ENCODE measurements around the gene XPO6. TPM values are rescaled to one million over a fixed set of nuclear protein-coding genes. Genes with fewer than 3 reads are reported as not detected.
"Not testable (repeated sequence)": the region's sequence is repeated elsewhere in the genome, so short reads cannot be mapped to it uniquely, and the experiment has no call there.

The XPO6 gene
- total RNA-seq, 3 donors from 2014 or later = 97.6 to 138 (median 114) TPM

DNA sequence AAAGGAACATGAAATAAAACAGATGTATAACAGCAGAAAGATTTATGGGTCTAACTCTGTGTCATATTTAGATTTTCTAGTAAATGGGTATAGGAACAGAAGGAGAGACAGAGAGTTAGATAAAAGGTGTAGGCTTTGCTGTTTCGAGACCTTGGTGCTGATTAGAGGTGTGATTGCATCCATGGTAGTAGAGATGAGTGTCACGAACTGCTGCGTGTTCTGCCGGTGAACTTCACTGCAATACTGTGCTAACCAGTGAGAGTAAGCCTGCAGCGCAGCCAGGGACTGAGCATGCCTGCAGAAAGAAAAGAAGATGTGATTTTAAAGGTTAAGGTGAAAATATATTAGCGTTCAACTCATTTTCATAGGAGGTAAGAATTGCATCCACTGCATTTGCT, 94.6 kb downstream of the XPO6 start:
- DNase-seq = peak in 1 of 3 donors; percentile 25
- peaks cover 9% of the 10 kb centered on the region for H3K4me1 ChIP-seq (ENCODE audit: low read depth)
- intact Hi-C loops (cut with DNase I, micrococcal nuclease) = no loop called here

DNA sequence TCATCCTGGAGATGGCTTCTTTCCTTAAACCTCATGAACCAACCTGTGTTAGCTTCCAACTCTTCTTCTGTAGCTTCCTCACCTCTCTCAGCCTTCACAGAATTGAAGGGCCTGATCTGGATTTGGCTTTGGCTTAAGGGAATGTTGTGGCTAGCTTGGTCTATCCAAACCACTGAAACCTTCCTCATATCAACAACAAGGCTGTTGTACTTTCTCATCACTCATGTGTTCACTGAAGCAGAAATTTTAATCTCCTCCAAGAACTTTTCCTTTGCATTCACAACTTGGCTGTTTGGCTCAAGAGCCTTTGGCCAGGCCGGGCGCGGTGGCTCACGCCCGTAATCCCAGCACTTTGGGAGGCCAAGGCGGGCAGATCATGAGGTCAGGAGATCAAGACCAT, 95.9 kb downstream of the XPO6 start:
- ATAC-seq; intact Hi-C loops (cut with DNase I, micrococcal nuclease); DNase-seq; H3K9me3 ChIP-seq; H3K4me1 ChIP-seq (ENCODE audit: low read depth); H3K36me3 ChIP-seq (ENCODE audit: low read depth); H3K4me3 ChIP-seq: not testable (repeated sequence)

More for the DNA sequence above, 94.6 kb downstream of the XPO6 start:
- Histone ChIP-seq H3K4me3 (no peak overlapping the region), H3K36me3 (ENCODE audit: low read depth) (no peaks in the 10 kb centered on the region), H3K9me3 (no peaks in the 10 kb centered on the region)
- ATAC-seq = peak; percentile 62
- TF ChIP-seq, protein P1, sequence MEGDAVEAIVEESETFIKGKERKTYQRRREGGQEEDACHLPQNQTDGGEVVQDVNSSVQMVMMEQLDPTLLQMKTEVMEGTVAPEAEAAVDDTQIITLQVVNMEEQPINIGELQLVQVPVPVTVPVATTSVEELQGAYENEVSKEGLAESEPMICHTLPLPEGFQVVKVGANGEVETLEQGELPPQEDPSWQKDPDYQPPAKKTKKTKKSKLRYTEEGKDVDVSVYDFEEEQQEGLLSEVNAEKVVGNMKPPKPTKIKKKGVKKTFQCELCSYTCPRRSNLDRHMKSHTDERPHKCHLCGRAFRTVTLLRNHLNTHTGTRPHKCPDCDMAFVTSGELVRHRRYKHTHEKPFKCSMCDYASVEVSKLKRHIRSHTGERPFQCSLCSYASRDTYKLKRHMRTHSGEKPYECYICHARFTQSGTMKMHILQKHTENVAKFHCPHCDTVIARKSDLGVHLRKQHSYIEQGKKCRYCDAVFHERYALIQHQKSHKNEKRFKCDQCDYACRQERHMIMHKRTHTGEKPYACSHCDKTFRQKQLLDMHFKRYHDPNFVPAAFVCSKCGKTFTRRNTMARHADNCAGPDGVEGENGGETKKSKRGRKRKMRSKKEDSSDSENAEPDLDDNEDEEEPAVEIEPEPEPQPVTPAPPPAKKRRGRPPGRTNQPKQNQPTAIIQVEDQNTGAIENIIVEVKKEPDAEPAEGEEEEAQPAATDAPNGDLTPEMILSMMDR (IDR thresholded peaks at IDR 0.05) = no peak

DNA sequence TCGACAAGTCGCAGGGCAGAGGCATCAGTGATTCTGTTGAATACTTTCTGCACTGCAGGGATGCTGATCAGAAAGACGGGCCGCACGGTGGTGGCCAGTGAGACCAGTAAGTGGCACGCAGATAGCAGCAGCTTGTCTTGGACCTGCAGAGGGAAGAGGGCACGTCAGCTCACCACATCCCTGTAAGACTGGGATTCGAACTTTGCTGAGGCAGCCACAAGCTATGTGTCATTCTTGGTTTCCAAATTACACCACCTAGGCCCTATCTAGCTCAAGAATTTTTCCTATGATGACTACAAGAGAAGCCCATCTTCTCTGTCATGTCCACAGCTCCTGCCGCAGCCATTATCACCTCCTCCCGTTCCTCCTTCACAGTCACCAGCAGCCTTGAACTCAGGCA, 98.9 kb downstream of the XPO6 start:
- DNase-seq (no peak), ATAC-seq (no peak)
- H3K9me3 ChIP-seq = no peaks in the 10 kb centered on the region
- H3K36me3 ChIP-seq (ENCODE audit: low read depth) = no peaks in the 10 kb centered on the region
- H3K4me1 ChIP-seq (ENCODE audit: low read depth) = peaks cover 9% of the 10 kb centered on the region
- H3K4me3 ChIP-seq = no peak overlapping the region
- TF ChIP-seq, protein P1 (IDR thresholded peaks at IDR 0.05) = no peak
- intact Hi-C loops (cut with DNase I, micrococcal nuclease) = no loop called here

DNA sequence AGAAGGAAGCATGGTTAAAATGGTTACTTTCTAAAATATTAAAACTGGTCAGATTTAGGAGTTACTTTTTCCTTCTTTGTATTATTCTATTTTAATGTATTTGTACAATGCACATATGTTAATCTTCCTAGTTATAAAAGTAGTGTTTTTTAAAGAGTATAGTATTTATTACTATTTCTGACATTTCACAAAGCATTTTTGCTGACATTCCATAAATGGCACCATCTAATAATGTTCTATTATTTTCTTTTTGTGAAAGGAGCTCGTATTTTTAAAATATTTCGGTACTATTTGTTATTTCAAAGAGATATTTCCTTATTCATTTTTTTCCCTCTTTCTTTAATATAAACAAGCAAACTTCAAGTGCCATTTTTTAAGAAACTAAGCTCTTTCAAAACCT, 100.8 kb downstream of the XPO6 start:
- Histone ChIP-seq H3K36me3 (ENCODE audit: low read depth) (peaks cover 8% of the 10 kb centered on the region), H3K4me3 (no peak overlapping the region), H3K9me3 (no peaks in the 10 kb centered on the region), H3K4me1 (ENCODE audit: low read depth) (no peaks in the 10 kb centered on the region)
- ATAC-seq = no peak
- TF ChIP-seq, protein P1 (IDR thresholded peaks at IDR 0.05) = no peak
- intact Hi-C loops (cut with DNase I, micrococcal nuclease) = no loop called here
- no peak for DNase-seq

DNA sequence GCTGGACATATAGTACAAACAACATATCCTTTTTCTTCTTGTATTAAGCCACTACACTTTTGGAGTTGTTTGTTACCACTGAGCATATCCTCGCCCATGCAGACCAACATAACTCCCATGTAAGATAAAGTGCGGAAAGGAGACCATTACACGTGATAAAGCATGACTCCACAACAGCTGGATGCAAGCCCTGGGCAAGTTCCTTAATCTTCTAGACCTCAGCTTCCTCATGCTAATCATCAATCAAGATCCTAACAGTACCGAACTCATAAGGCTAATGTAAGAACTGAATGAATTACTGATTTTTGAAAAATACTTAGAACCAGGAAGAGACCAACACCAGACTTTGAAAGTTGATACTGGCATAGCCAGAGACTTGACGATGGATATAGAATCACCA, 101.3 kb downstream of the XPO6 start:
- TF ChIP-seq, protein P1 (IDR thresholded peaks at IDR 0.05) = no peak
- no peaks in the 10 kb centered on the region for H3K9me3 ChIP-seq
- ATAC-seq (peak; percentile 28), DNase-seq (peak in 1 of 3 donors; percentile 16)
- peaks cover 8% of the 10 kb centered on the region for H3K36me3 ChIP-seq (ENCODE audit: low read depth)
- intact Hi-C loops (cut with DNase I, micrococcal nuclease) = no loop called here
- H3K4me1 ChIP-seq (ENCODE audit: low read depth) = no peaks in the 10 kb centered on the region
- H3K4me3 ChIP-seq = no peak overlapping the region

DNA sequence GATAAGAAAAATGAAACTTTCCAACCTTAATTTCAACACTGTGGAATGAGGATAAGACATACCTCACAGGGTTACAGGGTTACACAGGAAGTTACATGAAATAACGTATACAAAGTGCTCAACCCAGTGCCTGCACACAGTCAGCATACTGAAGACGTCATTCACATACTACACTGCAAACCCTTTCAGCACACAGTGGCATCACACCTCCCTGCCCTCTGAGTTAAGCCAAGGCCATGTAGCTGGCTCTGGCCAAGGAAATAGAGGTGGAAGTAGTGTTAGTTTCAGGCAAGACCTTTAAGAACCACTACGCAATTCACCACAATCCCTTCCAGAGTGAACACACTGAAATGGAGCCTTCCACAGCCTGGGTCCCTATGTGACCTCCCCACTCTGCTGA, 101.7 kb downstream of the XPO6 start:
- Histone ChIP-seq H3K4me3 (no peak overlapping the region), H3K9me3 (no peaks in the 10 kb centered on the region), H3K36me3 (ENCODE audit: low read depth) (peaks cover 8% of the 10 kb centered on the region), H3K4me1 (ENCODE audit: low read depth) (no peaks in the 10 kb centered on the region)
- intact Hi-C loops (cut with DNase I, micrococcal nuclease) = no loop called here
- ATAC-seq = peak; percentile 9
- TF ChIP-seq, protein P1 (IDR thresholded peaks at IDR 0.05) = no peak
- no peak for DNase-seq

Measured in mucosa of descending colon (tissue), 3 donors.